Measurements from ENCODE around the gene CCDC149.

Gene CCDC149

GRCh38 chr4:24855741-24856140 lies 57.1 kb downstream of the CCDC149 start:
- H3K27ac ChIP-seq (ENCODE audit: low read length): no peak overlapping the region
- H3K4me1 ChIP-seq (ENCODE audit: low read length): peaks cover 10% of the 10 kb centered on the region

GRCh38 chr4:24853142-24853541 lies 59.7 kb downstream of the CCDC149 start:
- Histone ChIP-seq H3K27ac (ENCODE audit: low read length) (no peak overlapping the region), H3K36me3 (replicated peaks; ENCODE audit: low read depth, low read length) (no peaks in the 10 kb centered on the region), H2AFZ (ENCODE audit: low read depth, low read length) (no peak overlapping the region), H3K4me3 (ENCODE audit: low read length) (no peak overlapping the region), H3K27me3 (ENCODE audit: low read depth, low read length) (peaks cover 34% of the 10 kb centered on the region), H3K4me2 (ENCODE audit: low read length) (no peak overlapping the region), H3K9me3 (ENCODE audit: insufficient read depth, low read length) (no peaks in the 10 kb centered on the region), H4K20me1 (ENCODE audit: insufficient read depth, low read length) (no peaks in the 10 kb centered on the region), H3K9ac (ENCODE audit: low read length) (no peak overlapping the region), H3K79me2 (ENCODE audit: low read length) (no peaks in the 10 kb centered on the region), H3K4me1 (ENCODE audit: low read length) (peaks cover 10% of the 10 kb centered on the region)
- no peak for TF ChIP-seq CTCF (IDR thresholded peaks at IDR 0.05; ENCODE audit: low read depth, low read length)
- TF ChIP-seq EZH2phosphoT487 (IDR thresholded peaks at IDR 0.05; ENCODE audit: low read depth): no peak

More at GRCh38 chr4:24855741-24856140, 57.1 kb downstream of the CCDC149 start:
- TF ChIP-seq CTCF (IDR thresholded peaks at IDR 0.05; ENCODE audit: low read depth, low read length): no peak
- Histone ChIP-seq H3K27me3 (ENCODE audit: low read depth, low read length) (peaks cover 37% of the 10 kb centered on the region), H3K9ac (ENCODE audit: low read length) (no peak overlapping the region), H4K20me1 (ENCODE audit: insufficient read depth, low read length) (no peaks in the 10 kb centered on the region), H3K4me3 (ENCODE audit: low read length) (no peak overlapping the region), H3K4me2 (ENCODE audit: low read length) (no peak overlapping the region), H2AFZ (ENCODE audit: low read depth, low read length) (no peak overlapping the region), H3K79me2 (ENCODE audit: low read length) (no peaks in the 10 kb centered on the region), H3K9me3 (ENCODE audit: insufficient read depth, low read length) (no peaks in the 10 kb centered on the region), H3K36me3 (replicated peaks; ENCODE audit: low read depth, low read length) (no peaks in the 10 kb centered on the region)

GRCh38 chr4:24850674-24851073 lies 62.2 kb downstream of the CCDC149 start:
- H3K4me2 ChIP-seq (ENCODE audit: low read length): no peak overlapping the region

GRCh38 chr4:24849756-24850155 lies 63.1 kb downstream of the CCDC149 start:
- peaks cover 17% of the 10 kb centered on the region; the same call in 1 of the 2 replicates for H3K27me3 ChIP-seq (ENCODE audit: low read depth, low read length)
- H3K27ac ChIP-seq (ENCODE audit: low read length): no peak overlapping the region
- no peaks in the 10 kb centered on the region for H3K9me3 ChIP-seq (ENCODE audit: insufficient read depth, low read length)
- H3K4me1 ChIP-seq (ENCODE audit: low read length): no peaks in the 10 kb centered on the region
- H3K4me3 ChIP-seq (ENCODE audit: low read length): no peak overlapping the region
- H3K4me2 ChIP-seq (ENCODE audit: low read length): no peak overlapping the region
- H4K20me1 ChIP-seq (ENCODE audit: insufficient read depth, low read length): no peaks in the 10 kb centered on the region
- no peaks in the 10 kb centered on the region for H3K36me3 ChIP-seq (replicated peaks; ENCODE audit: low read depth, low read length)
- H3K9ac ChIP-seq (ENCODE audit: low read length): no peak overlapping the region
- no peak for TF ChIP-seq CTCF (IDR thresholded peaks at IDR 0.05; ENCODE audit: low read depth, low read length)
- no peak for TF ChIP-seq EZH2phosphoT487 (IDR thresholded peaks at IDR 0.05; ENCODE audit: low read depth)
- H3K79me2 ChIP-seq (ENCODE audit: low read length): no peaks in the 10 kb centered on the region
- H2AFZ ChIP-seq (ENCODE audit: low read depth, low read length): no peak overlapping the region

More at GRCh38 chr4:24850674-24851073, 62.2 kb downstream of the CCDC149 start:
- peaks cover 19% of the 10 kb centered on the region; the same call in 1 of the 2 replicates for H3K27me3 ChIP-seq (ENCODE audit: low read depth, low read length)
- H3K36me3 ChIP-seq (replicated peaks; ENCODE audit: low read depth, low read length): no peaks in the 10 kb centered on the region
- H4K20me1 ChIP-seq (ENCODE audit: insufficient read depth, low read length): no peaks in the 10 kb centered on the region
- no peak overlapping the region for H3K4me3 ChIP-seq (ENCODE audit: low read length)
- no peak overlapping the region for H3K9ac ChIP-seq (ENCODE audit: low read length)
- no peak overlapping the region for H3K27ac ChIP-seq (ENCODE audit: low read length)
- no peaks in the 10 kb centered on the region for H3K79me2 ChIP-seq (ENCODE audit: low read length)
- no peaks in the 10 kb centered on the region for H3K9me3 ChIP-seq (ENCODE audit: insufficient read depth, low read length)
- H2AFZ ChIP-seq (ENCODE audit: low read depth, low read length): no peak overlapping the region
- no peaks in the 10 kb centered on the region for H3K4me1 ChIP-seq (ENCODE audit: low read length)
- TF ChIP-seq CTCF (IDR thresholded peaks at IDR 0.05; ENCODE audit: low read depth, low read length) (no peak), EZH2phosphoT487 (IDR thresholded peaks at IDR 0.05; ENCODE audit: low read depth) (no peak)
